ENCODE measurements around the gene SLC25A47. TPM values are rescaled to one million over a fixed set of nuclear protein-coding genes. Genes with fewer than 3 reads are reported as not detected.
"Not testable (repeated sequence)": the region's sequence is repeated elsewhere in the genome, so short reads cannot be mapped to it uniquely, and the experiment has no call there.

The SLC25A47 gene
- polyA plus RNA-seq, 3 donors from 2014 or later, result not detected

DNA sequence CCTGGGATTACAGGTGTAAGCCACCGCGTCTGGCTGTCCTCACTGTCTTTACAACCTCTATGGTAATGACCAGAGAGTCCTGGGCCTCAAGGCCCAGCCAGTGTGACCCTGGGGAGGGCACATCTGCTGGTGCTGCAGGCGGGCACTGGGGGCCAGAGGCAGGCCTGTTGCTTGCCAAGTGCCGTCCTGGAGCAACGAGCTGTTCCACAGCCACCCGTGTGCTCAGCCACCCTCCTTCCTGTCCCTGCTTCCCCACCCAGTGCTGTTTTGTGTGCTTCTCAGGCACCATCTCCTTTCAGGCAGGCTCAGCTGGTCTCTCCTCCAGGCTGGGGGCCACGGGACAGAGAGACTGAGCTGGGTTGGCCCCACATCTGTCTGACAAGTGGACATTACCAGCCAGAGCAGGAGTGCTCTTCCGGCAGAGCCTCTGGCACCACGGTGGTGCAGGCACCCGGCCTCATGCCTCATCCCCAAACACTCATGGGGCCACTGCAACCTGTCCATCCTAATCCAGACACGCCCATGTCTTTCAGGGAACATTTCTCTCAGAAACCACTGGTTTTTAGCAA lies 9.0 kb downstream of the SLC25A47 start:
- Mint-ChIP-seq H3K4me1 (no peaks in the 10 kb centered on the region), H3K27me3 (ENCODE audit: low read depth in 3 of 3) (peaks cover 0 to 1% (median 0%) of the 10 kb centered on the region in 3 donors), H3K9me3 (no peaks in the 10 kb centered on the region), H3K27ac (no peak overlapping the region), H3K4me3 (no peak overlapping the region), H3K36me3 (peaks cover 8 to 17% (median 9%) of the 10 kb centered on the region in 3 donors)
- DNase-seq, result no peak

DNA sequence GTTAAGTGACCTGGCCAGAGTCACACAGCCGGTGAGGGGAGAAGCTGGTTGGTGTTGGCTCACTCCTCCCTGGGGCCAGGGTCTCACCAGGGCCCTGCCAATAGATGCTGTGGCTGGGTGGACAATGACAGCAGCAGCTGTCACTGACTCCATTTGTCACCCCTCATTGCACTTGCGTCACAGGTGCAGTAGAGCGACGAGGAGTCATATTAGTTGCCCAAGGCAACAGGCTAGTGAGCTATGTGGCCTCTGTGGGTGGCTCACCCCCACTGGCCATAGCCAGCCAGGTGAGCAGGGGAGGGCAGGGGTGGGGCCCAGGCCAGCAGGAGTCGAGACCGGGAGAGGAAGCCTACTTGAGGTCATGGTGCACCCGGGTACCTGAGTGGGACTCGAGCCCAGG lies 9.7 kb downstream of the SLC25A47 start:
- Mint-ChIP-seq H3K36me3 (peaks cover 10 to 19% (median 10%) of the 10 kb centered on the region in 3 donors), H3K27ac (no peak overlapping the region), H3K27me3 (ENCODE audit: low read depth in 3 of 3) (peaks cover 0 to 1% (median 0%) of the 10 kb centered on the region in 3 donors), H3K4me1 (no peaks in the 10 kb centered on the region), H3K4me3 (no peak overlapping the region), H3K9me3 (no peaks in the 10 kb centered on the region)
- no peak for DNase-seq

DNA sequence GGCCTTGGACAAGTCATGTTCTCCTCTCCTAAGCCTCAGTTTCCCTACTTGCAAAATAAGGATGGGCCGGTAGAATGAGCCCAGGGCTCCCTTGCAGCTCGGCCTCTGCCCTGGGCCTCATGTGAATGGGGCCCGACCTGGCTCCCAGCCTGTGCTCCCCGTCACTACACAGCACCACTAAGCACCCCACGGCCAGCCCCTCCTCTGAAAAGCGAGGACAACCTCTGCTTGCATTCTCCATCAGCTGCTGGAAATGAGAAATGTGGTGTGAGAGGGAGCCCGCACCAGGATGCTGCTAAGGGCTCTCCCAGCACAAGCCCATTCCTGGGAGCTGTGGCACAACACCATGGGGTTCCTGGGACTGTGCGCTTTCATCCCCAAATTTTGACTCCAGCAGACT lies 10.2 kb downstream of the SLC25A47 start:
- H3K27ac Mint-ChIP-seq, result no peak overlapping the region
- H3K4me3 Mint-ChIP-seq, result no peak overlapping the region
- H3K36me3 Mint-ChIP-seq, result peaks cover 12 to 19% (median 12%) of the 10 kb centered on the region in 3 donors
- H3K4me1 Mint-ChIP-seq, result no peaks in the 10 kb centered on the region
- no peaks in the 10 kb centered on the region for H3K9me3 Mint-ChIP-seq
- peaks cover 0 to 1% (median 0%) of the 10 kb centered on the region in 3 donors for H3K27me3 Mint-ChIP-seq (ENCODE audit: low read depth in 3 of 3)
- no peak for DNase-seq

DNA sequence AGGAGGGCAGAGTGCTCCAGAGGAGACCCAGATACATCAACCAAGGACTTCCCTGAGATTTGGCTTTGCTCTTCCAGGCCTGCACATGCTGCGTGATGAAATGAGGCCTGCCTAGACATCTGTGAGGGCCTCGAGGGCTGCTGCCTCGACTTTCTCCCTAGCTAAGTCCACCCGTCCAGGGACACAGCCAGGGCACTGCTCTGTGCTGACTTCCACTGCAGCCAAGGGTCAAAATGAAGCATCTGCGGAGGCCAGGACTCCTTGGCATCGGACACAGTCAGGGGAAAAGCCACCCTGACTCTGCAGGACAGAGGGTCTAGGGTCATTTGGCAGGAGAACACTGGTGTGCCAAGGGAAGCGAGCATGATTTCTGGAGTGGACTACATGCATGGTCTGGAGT lies 10.7 kb downstream of the SLC25A47 start:
- H3K4me1 Mint-ChIP-seq, result no peaks in the 10 kb centered on the region
- peaks cover 12 to 19% (median 12%) of the 10 kb centered on the region in 3 donors for H3K36me3 Mint-ChIP-seq
- no peak for DNase-seq
- no peaks in the 10 kb centered on the region for H3K9me3 Mint-ChIP-seq
- peaks cover 0 to 1% (median 0%) of the 10 kb centered on the region in 3 donors for H3K27me3 Mint-ChIP-seq (ENCODE audit: low read depth in 3 of 3)
- no peak overlapping the region for H3K27ac Mint-ChIP-seq
- H3K4me3 Mint-ChIP-seq, result no peak overlapping the region

DNA sequence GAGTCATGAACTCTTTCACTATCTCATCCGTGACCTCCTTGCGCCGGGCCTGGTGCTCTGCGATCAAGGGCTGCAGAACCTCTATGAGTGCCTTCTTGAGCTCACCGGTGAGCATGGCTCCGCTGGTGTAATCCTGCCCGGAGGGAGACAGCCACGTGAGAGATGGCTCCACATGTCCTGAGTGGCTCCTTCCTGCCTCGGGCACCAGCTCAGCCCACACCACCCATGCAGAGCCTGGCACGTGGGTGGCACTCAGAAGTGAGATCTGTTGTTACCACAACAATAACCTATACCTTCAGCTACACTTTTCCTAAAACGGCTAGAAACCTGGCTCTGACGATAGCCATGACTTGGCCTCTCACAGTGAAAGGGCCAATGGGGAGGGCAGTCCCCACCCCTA lies 11.8 kb downstream of the SLC25A47 start:
- no peak overlapping the region for H3K4me3 Mint-ChIP-seq
- H3K9me3 Mint-ChIP-seq, result no peaks in the 10 kb centered on the region
- H3K36me3 Mint-ChIP-seq, result peaks cover 16 to 24% (median 17%) of the 10 kb centered on the region in 3 donors
- H3K27ac Mint-ChIP-seq, result no peak overlapping the region
- no peak for DNase-seq
- no peaks in the 10 kb centered on the region for H3K4me1 Mint-ChIP-seq
- H3K27me3 Mint-ChIP-seq (ENCODE audit: low read depth in 3 of 3), result peaks cover 0 to 1% (median 0%) of the 10 kb centered on the region in 3 donors

DNA sequence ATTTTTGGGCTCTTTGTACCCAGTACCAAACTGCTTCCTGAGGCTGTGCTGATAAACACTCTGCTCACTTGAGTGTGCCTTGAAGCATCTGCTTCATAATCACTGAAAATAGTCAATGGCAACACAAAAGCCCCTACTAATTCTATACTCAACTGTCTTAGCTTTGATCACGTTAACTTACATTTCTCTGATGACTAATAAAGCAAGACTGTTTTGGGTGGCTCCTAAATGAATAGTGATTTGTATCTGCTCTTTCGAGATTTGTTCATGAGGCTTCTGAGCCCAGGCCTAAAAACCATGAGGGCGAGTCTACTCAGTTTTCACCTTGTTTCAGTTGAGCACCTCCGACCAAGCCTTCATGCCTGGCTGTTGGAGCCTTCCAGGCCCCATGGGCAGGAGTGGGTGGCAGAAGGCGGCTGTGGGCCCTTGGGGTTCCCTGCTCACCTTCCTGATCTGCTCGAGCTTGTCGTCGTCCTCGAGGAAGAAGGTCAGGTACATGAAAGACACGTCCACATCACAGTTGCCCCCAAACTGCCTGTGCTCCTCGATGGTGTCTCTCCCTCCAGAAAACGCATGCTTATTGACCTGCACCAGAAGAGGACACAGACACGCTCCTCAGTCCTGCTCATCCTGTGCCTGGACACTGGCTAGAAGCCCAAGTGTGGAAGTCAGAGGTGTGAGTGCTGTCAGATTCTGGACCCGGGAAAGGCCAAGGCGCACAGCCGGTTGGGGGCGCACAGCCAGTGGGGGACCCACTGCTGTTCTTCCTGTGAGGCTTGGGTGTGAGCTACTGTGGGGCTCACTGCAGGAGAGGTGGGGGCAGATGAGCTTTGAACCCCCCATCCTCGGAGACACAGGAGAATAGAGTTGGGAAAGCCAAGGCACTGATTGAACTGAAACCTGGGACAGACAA lies 13.7 kb downstream of the SLC25A47 start:
- no peaks in the 10 kb centered on the region for H3K9me3 Mint-ChIP-seq
- no peaks in the 10 kb centered on the region for H3K27me3 Mint-ChIP-seq (ENCODE audit: low read depth in 3 of 3)
- no peak overlapping the region for H3K27ac Mint-ChIP-seq
- H3K4me3 Mint-ChIP-seq, result no peak overlapping the region
- no peak for DNase-seq
- peaks cover 28 to 35% (median 29%) of the 10 kb centered on the region in 3 donors for H3K36me3 Mint-ChIP-seq
- H3K4me1 Mint-ChIP-seq, result no peaks in the 10 kb centered on the region

DNA sequence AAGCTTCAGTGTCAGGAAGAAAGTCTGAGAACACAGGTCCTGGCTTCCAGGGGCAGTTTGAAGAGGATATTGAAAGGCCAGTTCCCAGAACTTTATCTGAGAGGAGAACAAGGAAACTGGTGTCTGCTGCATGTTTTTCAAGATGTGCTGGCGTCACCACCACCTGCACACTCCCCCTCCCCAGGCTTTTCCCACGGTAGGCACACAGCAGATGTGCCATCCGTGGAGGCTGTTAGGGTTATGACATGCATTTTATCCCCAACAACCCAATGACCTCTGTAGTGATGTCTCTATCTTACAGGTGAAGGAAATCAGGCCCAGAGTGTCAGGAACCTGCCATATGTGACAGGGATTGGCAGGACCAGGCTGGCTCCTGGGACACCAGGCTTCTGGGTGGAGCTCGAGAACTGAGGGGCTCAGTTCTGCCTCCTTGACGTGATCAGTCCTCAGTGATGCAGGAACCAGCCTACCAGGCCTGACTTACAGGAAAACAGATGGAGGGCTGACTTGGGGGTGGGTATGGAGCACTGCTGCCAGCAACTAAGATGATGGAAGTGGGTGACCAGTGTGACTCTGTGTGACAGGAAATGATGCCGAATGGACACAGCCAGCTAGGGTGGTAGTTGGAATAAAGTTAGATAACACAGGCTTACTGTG lies 16.8 kb downstream of the SLC25A47 start:
- no peak for DNase-seq
- Mint-ChIP-seq H3K27ac (no peak overlapping the region), H3K27me3 (ENCODE audit: low read depth in 3 of 3) (peaks cover 0 to 4% (median 1%) of the 10 kb centered on the region in 3 donors), H3K9me3 (no peaks in the 10 kb centered on the region), H3K4me1 (no peaks in the 10 kb centered on the region), H3K36me3 (peaks cover 34 to 36% (median 34%) of the 10 kb centered on the region in 3 donors), H3K4me3 (no peak overlapping the region)

DNA sequence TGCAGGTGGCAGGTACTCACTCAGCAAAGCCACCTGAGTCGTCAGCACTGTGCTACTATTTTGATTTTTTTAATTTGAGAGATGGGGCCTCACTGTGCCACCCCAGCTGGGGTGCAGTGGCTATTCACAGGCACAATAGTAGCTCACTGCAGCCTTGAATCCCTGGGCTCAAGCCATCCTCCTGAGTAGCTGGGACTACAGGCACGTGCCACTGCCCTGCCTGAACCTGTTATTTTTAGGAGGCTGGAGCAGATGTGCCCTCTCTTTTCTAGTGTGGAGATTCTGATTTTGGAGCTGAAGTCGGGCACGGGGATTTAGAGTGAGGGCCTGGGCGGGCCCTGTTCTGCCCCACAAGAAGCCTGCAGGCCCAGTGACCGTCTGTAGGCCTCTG lies 17.3 kb downstream of the SLC25A47 start:
- Mint-ChIP-seq H3K4me3 (no peak overlapping the region), H3K9me3 (no peaks in the 10 kb centered on the region), H3K27ac (no peak overlapping the region), H3K27me3 (ENCODE audit: low read depth in 3 of 3) (peaks cover 0 to 4% (median 1%) of the 10 kb centered on the region in 3 donors), H3K4me1 (no peaks in the 10 kb centered on the region), H3K36me3 (peaks cover 34 to 35% (median 34%) of the 10 kb centered on the region in 3 donors)
- DNase-seq, result no peak

DNA sequence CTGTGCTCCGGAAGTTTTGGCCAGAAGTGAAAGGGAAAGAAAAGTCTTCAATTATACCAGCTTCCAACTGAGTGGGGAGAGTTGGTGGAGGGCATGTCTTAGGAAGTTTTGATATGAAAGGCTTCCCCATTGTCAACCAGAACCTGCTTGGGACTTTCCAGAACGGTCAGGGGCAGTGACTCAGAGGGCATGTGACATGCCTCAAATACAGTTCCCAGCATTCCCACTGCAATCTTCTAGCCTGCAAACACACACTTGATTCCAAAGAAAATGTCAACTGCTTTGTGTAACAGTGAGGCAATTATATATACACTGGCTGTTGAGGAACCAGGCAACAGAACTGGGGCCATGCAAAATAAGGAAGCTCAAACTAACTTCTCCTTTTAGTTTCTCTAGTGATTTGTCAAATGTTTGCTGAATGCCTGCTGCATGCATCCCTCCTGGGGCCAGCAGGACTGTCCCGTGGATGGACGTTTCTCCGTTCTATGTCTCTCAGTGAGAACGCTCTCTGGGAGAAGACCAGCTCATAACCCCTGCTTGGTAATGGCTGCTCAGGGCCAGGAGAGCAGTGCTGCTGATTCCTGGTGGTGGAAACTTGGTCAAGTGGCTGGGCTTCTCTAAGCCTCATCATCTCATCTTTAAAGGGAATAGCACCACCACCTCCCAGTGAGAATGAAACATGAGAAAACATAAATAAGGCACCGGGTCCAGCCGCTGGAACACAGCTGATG lies 18.3 kb downstream of the SLC25A47 start:
- Mint-ChIP-seq H3K27ac (peak overlapping the region in 2 of 6 donors; percentile 16 to 38), H3K36me3 (peaks cover 31 to 33% (median 33%) of the 10 kb centered on the region in 3 donors), H3K4me1 (no peaks in the 10 kb centered on the region), H3K4me3 (no peak overlapping the region), H3K27me3 (ENCODE audit: low read depth in 3 of 3) (peaks cover 0 to 4% (median 3%) of the 10 kb centered on the region in 3 donors), H3K9me3 (no peaks in the 10 kb centered on the region)
- DNase-seq, result no peak

DNA sequence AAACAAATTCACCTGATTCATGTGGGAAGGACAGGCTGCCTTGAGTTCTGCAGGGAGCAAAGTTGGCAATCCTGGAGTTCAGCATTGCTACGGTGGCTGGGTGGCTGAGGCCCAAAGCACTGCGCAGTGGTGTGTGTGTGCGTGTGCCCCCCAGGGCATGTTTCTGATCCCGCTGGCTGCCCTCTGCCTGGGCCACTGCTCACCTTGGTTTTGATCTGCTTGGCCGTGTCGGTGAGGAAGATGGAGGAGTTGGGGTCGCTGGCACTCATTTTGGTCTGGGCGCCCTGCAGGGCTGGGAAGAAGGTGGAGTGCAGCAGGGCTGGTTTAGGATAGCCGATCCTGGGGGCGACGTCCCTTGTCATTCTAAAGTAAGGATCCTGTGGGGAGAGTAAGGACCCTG lies 19.1 kb downstream of the SLC25A47 start:
- no peak overlapping the region for H3K27ac Mint-ChIP-seq
- peaks cover 0 to 4% (median 3%) of the 10 kb centered on the region in 3 donors for H3K27me3 Mint-ChIP-seq (ENCODE audit: low read depth in 3 of 3)
- no peaks in the 10 kb centered on the region for H3K9me3 Mint-ChIP-seq
- peaks cover 29 to 38% (median 30%) of the 10 kb centered on the region in 3 donors for H3K36me3 Mint-ChIP-seq
- DNase-seq, result no peak
- H3K4me3 Mint-ChIP-seq, result no peak overlapping the region
- H3K4me1 Mint-ChIP-seq, result no peaks in the 10 kb centered on the region

DNA sequence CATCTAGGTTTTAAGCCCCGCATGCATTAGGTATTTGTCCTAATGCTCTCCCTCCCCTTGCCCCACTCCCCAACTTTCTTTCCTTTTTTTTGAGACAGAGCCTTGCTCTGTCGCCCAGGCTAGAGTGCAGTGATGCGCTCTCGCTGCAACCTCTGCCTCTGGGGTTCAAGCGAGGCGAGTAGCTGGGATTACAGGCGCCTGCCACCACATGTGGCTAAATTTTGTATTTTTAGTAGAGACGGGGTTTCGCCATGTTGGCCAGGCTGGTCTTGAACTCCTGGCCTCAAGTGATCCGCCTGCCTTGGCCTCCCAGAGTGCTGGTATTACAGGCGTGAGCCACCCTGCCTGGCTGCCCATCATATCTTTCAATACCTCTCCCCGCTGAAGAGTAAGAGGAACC lies 19.7 kb downstream of the SLC25A47 start:
- DNase-seq; H3K9me3 Mint-ChIP-seq; H3K4me3 Mint-ChIP-seq; H3K27ac Mint-ChIP-seq; H3K27me3 Mint-ChIP-seq (ENCODE audit: low read depth in 3 of 3); H3K4me1 Mint-ChIP-seq: not testable (repeated sequence)
- peaks cover 27 to 36% (median 29%) of the 10 kb centered on the region in 3 donors for H3K36me3 Mint-ChIP-seq

DNA sequence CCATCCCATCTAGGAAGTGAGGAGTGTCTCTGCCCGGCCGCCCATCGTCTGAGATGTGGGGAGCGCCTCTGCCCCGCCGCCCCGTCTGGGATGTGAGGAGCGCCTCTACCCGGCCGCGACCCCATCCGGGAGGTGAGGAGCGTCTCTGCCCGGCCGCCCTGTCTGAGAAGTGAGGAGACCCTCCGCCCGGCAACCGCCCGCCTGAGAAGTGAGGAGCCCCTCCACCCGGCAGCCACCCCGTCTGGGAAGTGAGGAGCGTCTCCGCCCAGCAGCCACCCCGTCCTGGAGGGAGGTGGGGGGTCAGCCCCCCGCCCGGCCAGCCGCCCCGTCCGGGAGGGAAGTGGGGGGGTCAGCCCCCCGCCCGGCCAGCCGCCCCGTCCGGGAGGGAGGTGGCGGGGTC lies 21.5 kb downstream of the SLC25A47 start:
- DNase-seq; H3K9me3 Mint-ChIP-seq; H3K27ac Mint-ChIP-seq; H3K4me1 Mint-ChIP-seq; H3K4me3 Mint-ChIP-seq; H3K27me3 Mint-ChIP-seq (ENCODE audit: low read depth in 3 of 3): not testable (repeated sequence)
- H3K36me3 Mint-ChIP-seq, result peaks cover 23 to 33% (median 26%) of the 10 kb centered on the region in 3 donors

DNA sequence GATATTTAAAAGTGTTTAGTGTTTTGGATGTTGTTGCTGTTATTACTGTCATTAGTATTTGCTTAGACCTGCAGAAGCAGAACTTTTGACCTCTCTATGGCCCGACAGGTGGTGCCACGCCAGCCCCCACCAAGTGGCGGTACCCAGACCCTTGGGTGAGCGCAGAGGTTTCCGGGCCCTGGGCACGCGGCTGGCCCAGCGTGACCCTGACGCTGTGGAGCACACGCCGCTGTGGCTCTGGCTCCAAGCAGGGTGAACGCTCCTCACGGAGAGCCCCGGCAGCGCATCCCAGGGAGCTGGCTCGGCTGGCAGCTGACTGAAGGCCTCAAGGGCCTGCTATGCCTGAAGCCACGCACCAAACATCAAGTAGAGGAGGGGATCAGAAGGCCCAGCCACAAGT lies 22.6 kb downstream of the SLC25A47 start:
- H3K9me3 Mint-ChIP-seq, result no peaks in the 10 kb centered on the region
- no peaks in the 10 kb centered on the region for H3K4me1 Mint-ChIP-seq
- no peak overlapping the region for H3K4me3 Mint-ChIP-seq
- peaks cover 2 to 4% (median 4%) of the 10 kb centered on the region in 3 donors for H3K27me3 Mint-ChIP-seq (ENCODE audit: low read depth in 3 of 3)
- H3K36me3 Mint-ChIP-seq, result peaks cover 19 to 30% (median 29%) of the 10 kb centered on the region in 3 donors
- DNase-seq, result no peak
- no peak overlapping the region for H3K27ac Mint-ChIP-seq

Data from immature natural killer cell (primary cell).